ENCODE measurements around the gene CHD9NB. TPM values are rescaled to one million over a fixed set of nuclear protein-coding genes. Genes with fewer than 3 reads are reported as not detected.

The CHD9NB gene
- total RNA-seq (2014; rRNA removed), result 1.7 and 1.8 TPM in 2 replicates
- polyA plus RNA-seq (2012), result 2.4 TPM

DNA sequence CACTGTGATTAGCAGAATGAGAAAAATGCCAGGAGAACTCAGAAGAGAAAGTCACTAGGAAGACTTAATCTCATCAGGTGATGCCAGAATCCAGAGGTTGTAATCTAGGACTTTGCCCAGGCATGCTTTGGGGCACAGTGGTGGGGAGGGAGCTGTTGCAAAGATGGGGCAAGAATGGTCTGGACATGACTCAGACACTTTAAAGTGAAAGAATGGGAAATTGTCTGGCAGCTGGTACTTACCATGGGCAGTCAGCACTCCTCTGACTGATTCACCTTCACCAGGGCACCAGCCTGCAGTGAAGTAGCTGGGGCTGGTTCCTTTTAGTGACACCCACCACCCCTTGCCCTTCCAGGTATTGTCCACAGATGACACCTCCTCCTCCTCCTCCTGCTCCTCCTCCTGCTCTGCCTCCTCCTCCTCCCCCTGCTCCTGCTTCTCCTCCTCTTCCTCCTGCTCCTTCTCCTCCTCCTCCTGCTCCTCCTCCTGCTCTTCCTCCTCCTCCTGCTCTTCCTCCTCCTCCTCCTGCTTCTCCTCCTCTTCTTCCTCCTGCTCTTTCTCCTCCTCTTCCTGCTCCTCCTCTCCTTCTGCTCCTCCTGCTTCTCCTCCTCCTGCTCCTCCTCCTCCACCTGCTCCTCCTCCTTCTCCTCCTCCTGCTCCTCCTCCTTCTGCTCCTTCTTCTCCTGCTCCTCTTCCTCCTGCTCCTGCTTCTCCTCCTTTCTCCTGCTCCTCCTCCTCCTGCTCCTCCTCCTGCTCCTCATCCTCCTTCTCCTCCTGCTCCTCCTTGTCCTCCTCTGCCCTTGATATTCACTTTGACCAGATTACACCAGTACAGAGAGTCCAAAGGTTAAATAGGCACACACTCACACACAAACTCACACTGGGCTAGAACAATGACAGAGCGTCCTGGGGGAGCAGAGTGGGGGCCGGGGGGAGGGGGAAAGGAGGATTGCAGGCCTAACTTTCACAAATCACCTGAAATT is at the start of gene CHD9NB:
Gene CHD9NB (minus strand): TSS at position 379 of the 983 bp plus-strand sequence. CDS start 8,739 bp downstream, outside the sequence.
- DNase-seq (ENCODE audit: low read depth), result peak; percentile 95

DNA sequence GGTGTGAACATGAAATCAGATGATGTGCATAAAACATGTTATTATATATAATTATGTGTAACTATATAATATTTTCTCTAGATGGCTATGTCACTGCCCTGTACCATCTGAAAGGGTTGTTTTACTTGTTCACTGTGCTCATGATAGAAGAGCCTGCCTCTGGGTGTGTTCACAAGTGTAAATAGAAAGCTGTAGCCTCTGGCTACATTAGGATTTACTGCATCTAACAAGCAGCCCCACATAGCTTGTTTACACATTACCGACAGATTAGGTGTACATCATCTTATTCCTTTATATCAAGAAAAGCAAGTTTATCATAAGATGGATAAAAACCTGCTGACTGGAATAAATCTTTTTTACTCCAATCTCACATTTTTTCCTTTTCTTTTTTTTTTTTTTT is 48.2 kb upstream of the CHD9NB start:
- no peak for DNase-seq (ENCODE audit: low read depth)

DNA sequence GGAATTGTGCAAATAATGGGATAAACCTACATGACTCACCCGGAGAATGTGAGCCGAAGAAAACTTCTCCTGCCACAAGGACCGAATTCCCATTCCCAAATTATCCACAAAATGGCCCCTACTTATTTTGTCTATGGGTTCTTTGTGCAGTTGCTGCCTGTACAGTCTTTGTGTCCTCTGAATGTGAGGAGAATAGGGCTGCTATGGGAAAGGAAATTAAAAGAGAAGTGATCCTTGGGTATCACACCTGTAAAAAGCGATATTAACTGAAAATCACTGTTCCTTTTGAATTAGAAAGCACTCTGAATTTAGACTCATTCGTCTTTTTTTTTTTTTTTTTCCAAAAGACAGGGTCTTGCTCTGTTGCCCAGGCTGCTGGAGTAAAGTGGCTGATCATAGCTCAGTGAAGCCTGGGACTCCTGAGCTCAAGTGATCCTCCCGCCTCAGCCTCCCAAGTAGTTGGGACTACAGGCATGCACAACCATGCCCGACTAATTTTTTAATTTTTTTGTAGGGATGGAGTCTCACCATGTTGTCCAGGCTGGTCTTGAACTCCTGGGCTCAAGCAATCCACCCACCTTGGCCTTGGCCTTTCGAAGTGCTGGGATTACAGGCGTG is 47.5 kb upstream of the CHD9NB start:
- DNase-seq (ENCODE audit: low read depth), result no peak

DNA sequence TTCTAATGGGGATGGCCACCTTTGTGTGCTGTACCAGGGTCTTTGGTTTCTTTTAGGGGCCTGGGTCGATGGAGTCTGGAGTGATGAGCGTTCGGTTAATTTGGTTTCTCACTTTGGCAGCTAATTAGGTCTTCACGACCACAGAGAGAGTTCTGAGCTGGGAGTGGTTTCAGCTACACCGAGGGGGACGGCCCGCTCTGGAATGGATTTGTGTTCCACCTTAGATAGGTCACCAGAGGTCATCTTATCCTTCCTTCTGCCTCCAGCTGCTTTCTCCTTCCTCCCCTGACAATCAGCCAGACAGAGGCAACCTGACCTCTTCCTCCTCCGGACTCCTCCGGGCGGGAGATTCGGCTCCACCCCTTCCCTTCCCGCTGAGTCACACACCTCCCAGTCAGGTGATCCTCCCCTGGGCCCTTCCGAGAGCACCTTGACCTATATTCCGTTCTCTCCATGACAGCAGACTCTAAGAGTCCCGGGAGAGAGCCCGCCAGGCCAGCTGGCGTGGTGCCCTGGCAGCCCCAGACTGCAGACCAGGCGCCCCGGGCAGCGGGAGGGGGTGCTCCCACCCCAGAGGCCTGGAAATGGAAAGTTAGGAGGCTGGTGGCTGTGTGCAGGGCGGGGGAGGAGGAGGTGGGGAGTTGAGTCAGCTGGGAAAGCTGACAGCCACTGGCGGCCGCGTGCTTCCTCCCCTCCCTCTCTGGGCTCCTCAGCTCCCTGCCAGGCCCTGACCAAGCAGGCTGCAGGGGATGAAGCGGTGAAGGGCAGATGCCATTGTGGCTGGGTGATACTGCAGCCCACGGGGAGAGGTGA is 46.8 kb upstream of the CHD9NB start:
- peak; percentile 93 for DNase-seq (ENCODE audit: low read depth)

DNA sequence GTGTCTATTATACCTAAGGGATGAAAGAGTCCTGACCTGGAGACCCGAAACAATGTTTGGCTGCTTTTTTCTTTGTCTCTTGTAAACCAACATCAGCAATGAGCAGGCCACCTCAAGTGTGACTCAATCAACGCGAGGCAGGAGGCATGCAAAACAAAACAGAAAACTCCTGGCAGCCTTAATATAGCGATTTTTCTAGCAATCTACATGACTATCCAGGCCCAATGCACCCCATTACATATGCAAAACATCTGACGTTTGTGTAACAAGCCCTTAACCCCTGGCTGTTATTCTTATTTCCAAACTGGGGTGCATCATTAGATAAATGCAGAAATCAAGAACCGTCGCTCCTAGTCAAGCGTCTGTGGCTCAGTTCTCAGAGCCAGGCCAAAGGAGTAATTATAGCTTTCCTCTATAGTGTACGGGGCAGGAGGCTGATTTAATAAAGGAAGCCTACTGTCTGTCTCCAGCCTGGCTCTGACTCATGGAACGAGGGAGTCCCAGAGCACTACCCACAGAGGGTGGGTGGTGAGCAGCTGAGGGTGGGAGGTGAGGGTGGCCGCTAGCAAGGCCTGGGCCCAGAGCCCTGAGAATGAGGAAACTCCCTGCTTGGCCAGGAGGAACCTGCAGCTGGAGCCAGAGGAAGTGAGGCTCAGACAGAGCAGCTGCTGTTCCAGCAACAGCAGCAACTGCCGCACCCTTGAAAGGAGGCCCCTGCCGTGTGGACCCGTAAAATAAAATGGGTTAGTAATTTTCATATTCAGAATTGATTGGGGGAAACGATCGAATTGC is 46.0 kb upstream of the CHD9NB start:
- DNase-seq (ENCODE audit: low read depth), result peak; percentile 97

DNA sequence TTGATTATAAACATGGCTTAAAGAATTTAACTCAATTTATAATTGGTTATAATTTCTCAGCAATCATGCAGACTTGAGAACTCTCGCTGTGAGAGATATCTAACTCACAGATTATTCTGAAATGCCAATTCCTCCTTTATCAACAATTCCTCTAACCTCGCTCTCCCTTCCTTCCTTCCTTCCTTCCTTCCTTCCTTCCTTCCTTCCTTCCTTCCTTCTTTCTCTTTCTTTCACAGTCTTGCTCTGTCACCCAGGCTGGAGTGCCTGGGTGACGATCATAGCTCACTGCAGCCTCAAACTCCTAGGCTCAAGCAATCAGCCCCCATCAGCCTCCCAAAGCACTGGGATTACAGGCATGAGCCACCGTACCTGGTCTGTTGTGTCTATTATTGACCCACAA is 44.5 kb upstream of the CHD9NB start:
- DNase-seq (ENCODE audit: low read depth), result no peak

DNA sequence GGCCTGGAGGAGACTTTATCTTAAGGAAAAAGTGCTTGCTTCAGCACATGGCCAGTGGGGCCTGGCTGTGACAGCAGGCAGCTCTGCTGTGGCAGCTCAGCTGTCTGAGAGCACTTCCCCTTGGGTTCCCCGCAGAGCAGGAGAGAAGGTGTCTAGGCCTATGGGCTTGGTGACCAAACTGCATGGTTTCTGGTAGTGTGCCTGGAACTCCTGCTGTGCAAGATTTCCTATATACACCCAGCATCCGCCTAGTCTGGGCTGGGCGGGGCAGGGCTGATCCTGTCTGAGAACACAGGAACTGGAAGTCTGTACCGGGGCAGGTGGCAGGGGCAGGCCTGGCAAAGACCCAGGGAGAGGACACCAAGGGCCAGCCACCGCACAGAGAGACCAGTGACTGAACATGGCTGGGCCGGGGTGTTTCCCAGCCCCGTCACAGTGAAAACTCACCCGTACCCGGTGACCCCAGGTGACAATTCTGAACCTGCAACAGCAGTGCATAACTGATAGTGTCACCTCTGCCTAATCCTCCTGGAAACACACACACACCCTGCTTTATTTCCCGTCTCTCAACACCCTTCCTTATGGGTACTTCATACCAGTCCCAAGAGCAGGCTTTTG is 41.4 kb upstream of the CHD9NB start:
- no peak for DNase-seq (ENCODE audit: low read depth)

DNA sequence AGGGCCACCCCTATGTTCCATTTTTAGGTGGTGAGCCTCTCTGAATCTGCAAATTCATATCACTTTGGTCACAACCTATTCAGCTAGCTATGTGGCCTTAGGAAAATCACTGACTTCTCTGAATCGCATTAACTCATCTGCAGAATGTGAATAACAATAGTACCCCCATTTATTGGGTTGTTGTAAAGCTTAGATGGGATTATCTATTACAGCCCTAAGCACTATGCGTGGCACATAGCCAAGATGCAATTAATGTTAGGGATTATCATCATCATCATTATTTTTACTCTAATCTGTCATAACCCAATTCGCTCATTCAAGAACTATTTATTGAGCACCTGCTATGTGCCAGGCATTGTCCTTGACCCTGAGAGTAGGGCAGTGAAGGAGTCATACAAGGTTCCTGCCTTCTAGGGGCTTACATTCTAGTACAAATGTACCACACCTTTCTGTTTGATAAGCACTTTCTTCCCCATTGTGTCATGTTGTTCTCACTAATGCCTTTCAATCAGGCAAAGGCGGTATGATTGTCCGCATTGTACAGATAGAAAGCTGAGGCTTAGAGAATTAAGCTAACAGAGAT is 40.6 kb upstream of the CHD9NB start:
- no peak for DNase-seq (ENCODE audit: low read depth)

DNA sequence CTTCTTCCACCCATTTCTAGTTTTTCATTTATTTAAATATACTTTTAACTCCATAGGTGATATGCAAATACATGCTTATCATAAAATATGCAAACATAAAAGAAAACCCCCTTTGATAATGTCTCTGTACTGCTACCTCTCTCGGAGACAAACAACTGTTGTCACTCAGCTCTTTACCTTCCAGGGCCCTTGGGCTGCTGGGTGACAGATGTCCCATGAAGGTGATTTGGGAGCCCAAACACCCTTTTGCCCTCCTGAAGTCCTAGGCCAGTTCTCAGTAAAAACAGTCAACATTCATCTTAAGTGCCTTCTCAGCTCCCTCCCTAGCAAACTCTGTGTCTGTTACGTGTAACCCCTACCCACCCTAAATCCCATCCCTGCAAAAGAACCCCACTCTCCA is 39.6 kb upstream of the CHD9NB start:
- no peak for DNase-seq (ENCODE audit: low read depth)

DNA sequence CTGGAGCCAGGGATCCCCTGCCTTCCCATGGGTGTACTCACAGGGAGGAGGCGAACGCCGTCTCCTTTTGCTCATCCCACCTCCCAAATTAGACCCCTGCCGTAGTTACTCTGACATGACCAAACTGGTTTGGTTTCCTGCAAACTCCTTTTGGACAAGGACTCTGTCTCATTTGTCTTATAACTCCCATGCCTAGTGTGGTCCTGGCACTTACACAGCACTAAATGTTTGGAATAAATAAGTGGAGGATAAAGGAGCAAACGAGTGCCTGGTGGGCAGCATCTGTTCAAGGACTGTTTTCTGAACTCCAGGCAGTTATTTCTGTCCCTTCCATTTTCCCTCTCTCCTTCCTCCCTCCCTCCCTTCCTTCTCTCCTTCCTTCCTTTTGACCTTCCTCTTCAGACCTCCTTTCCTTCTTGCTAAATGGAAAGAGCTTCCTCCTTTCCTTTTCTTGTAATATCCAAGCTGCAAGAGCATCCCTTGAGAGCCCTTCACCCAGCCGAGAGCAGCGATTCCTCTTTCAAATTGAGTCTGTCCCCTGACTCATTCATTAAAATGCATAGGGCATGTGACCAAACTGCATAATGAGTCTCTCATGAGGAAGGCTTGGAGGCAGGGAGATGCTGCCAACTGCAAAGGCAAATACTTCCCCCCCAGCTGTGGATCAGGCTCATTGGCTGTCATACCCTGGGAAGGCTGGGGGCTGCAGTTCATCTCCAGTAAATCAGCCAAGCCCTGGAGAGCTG is 38.9 kb upstream of the CHD9NB start:
- DNase-seq (ENCODE audit: low read depth), result peak; percentile 92

DNA sequence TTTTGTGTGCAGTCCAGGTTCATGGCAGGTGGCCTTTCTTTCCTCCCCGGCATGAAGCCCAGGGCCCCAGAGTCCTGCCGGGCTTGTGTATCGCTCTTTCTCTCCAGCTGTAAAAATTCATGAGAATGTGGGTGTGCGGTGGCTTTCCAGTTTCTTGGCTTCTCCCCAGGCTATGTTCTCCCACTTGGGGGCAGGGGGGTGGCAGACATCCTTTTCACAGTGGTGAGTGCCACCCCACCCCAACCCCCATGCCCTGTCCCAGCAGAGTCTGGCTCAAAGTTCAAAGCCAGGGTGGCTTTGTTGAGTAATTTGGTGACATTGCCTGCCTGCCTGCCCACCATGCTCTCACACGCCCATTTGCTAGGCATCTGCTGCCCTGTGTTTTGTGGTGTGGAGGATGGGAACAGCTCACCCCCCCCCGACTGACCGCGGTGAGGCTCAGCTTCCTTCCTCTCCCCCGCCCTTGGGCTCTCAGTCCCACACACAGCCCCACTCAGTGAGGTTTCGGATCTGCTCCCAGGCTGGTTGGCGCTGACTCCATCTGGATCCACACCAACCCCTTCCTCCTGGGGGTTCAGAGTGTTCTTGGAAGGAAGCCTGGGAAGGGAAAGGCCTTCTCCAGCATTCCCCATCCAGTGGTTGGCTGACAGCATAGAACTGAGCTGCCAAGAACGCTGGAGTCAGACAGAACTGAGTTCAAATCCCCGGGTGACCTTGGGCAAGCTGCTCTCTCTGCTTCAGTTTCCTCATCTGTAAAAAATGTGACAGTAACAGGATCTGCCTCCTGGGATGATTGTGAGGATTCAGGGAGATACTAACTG is 38.1 kb upstream of the CHD9NB start:
- peak; percentile 99 for DNase-seq (ENCODE audit: low read depth)

DNA sequence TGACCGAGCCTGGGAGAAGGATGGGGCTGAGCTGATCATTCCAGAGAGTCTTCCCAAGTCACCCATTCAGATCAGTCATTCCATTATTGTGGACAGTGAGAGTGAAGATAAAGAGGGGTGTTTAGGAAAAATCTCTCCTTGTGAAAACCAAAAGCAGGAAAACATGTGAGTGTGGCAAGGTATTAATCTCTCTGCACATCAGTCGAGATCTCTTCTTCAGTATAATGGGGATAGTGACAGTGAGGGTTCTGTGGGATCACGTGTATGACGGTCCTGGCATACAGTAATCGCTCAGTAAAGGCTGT is 37.5 kb upstream of the CHD9NB start:
- no peak for DNase-seq (ENCODE audit: low read depth)

DNA sequence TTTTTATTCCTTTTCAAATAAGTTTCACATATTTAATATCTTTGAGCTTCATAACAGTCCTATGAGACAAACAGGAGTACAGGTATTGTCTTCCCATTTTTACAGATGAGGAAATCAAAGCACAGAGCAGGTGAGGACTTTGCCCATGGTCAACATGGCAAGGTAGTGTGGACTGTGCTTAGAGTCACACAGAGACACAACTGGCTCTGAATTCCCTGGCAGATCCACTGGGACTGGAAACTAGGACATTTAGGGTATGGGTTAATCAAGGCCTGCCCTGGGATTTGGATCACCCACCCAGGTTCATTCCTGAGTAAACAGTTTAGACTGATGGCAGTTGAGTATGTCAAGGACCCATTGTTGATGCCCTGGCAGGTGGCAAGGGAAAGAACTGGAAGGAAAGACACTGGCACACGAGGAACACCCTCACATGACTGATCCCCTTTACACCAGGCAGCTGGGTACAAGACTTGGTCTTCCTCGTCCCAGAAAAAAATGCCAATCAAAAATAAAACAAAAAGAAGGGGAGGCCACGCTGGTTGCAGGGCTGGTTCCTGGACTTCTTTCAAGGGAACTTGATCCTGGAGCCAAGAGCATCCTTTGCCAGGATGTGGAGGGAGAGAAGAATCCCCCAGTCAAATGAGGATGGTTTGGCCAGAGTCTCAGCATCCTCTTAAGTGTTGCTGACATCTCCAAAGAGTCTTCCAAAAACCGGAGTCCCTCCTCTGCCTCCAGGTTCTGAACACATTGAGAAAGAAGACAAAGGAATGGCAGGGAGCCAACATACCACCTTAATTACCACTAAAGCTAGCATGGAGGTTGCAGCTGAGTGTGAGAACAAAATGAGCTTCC is 37.0 kb upstream of the CHD9NB start:
- peak; percentile 32 for DNase-seq (ENCODE audit: low read depth)

DNA sequence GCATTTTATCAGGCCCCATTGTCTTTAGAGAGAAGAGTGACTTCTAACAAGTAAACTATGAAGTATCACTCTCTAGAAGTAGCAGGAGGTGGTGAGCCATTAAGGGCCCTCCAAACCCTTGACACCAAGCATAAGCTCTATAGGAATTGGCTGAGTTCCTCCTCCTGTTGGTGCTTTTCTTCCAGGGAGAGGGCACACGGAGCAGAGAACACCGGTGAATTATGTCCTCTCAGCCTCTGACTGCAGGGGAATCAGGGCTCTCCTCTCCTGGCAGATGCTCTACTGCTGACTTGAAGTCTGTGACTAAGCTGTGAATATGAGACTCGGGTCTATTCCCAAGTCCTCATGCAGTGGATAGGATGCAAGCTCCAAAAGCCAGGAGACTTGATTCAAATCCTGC is 34.4 kb upstream of the CHD9NB start:
- DNase-seq (ENCODE audit: low read depth), result peak; percentile 37

DNA sequence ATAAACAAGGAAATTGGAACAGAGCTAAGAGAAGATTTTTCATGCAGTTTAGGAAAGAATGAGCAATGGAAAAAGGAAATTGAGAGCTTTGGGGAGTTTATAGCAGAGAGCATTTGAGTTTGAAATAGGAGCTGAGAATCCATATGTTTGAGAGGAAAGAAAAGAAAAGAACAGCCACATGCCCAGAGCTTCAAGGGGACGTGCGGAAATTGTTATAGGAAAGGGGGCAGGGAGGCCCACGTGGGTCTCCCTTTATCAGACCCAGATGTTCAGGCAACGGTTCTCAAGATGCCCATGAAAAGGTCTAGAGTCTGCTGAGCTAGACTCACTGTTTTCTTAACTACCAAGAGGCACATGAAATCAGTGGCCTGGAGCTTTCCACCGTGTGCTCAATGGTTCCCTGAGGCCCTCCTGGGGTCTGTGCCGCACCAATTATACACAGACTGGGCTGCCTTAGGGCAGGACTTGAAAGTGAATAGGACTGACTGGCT is 33.3 kb upstream of the CHD9NB start:
- DNase-seq (ENCODE audit: low read depth), result no peak

DNA sequence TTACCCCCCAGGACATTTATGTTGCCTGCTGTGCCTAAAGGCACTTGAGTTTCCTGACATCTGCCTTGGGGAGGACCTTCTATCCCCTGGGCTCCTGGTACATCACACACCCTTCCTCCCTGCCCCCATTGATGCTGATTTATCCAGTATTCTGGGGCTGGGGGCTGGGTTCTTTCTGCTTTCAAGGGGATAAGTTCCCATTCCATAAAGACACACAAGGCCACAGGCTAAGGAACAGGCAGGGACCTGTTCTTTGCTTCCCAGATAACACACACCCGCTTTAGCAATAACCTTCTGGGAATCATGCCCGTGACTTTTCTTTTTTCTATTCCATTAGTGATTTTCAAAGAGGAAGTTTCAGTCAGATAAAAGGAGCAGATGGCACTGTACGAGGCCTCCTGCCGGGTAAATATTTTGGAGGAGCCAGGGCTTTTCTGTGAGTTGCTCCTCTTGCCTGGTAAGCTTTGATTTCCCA is 32.7 kb upstream of the CHD9NB start:
- no peak for DNase-seq (ENCODE audit: low read depth)

DNA sequence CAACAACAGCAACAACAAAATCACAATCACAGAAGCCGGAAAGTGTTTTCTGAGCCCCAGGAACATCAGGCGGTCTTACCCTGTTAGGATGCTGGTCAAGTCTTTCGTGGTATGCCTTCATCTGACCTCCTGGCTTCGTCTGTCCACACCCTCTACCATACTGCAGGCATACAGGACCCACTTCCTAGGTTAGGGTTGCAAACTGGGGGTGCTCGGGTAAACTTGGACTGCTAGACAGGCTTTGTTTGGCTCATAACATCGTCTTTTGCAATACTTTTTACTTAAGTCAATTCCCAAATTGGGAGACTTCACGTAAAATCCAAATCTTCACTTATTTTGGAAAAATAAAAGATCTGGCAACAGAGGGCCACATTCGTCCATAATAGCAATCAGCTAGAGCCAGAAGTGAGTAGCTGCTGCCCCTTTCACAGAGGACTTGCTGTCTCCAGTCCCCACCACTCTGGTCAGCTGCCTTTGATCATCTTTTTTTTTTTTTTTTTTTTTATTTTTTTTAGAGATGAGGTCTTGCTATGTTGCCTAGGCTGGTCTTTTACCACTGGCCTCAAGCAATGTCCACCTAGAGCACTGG is 32.1 kb upstream of the CHD9NB start:
- DNase-seq (ENCODE audit: low read depth), result no peak
